ENCODE results near the gene ABCF1.
"Not testable (repeated sequence)": the region's sequence is repeated elsewhere in the genome, so short reads cannot be mapped to it uniquely, and the experiment has no call there.

The ABCF1 gene

DNA sequence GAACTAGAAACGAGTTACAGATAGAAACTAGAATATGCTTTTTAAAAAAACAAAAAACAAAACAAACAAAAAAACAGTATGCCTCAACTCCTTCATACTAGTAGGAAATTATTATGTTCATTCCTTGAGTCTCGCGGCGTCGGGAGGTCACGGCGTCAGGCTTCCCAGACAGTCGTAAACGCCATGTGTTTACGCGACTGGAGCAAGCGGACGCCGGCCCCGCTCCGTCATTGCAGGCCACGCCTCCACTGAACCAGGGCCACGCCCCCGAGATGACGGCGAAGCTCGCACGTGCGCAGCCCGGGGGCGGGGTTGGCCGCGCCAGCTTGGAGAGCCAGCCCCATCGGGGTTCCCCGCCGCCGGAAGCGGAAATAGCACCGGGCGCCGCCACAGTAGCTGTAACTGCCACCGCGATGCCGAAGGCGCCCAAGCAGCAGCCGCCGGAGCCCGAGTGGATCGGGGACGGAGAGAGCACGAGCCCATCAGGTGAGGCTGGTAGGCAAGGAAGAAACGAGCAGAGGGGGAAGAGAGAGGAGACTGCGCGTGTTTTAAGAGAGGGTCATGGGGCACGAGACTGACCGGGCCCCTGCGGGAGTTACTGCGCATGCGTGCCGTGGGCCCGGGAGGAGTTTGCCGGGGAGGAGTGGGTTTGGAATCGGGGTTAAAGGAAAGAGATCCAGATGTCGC is at the start of gene ABCF1:
TSS of gene ABCF1 (plus strand) at position 368 of the 687 bp plus-strand sequence. CDS start at position 414, 46 bp downstream.
- DNase-seq (ENCODE audit: low read depth in 2 of 2): peak; percentile 97 to 100

DNA sequence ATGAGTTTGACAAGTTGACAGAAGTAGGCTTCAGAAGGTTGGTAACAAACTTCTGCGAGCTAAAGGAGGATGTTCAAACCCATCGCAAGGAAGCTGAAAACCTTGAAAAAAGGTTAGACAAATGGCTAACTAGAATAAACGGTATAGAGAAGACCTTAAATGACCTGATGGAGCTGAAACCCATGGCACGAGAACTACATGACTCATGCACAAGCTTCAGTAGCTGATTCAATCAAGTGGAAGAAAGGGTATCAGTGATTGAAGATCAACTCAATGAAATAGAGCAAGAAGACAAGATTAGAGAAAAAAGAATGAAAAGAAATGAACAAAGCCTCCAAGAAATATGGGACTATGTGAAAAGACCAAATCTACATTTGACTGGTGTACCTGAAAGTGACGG is 49.3 kb upstream of the ABCF1 start:
- not testable (repeated sequence) for DNase-seq (ENCODE audit: low read depth in 2 of 2)

DNA sequence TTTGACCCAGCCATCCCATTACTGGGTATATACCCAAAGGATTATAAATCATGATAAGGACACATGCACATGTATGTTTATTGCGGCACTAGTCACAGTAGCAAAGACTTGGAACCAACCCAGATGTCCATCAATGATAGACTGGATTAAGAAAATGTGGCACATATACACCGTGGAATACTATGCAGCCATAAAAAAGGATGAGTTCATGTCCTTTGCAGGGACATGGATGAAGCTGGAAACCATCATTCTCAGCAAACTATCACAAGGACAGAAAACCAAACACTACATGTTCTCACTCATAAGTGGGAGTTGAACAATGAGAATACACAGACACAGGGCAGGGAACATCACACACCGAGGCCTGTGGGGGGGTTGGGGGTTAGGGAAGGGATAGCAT is 44.8 kb upstream of the ABCF1 start:
- DNase-seq (ENCODE audit: low read depth in 2 of 2): not testable (repeated sequence)

DNA sequence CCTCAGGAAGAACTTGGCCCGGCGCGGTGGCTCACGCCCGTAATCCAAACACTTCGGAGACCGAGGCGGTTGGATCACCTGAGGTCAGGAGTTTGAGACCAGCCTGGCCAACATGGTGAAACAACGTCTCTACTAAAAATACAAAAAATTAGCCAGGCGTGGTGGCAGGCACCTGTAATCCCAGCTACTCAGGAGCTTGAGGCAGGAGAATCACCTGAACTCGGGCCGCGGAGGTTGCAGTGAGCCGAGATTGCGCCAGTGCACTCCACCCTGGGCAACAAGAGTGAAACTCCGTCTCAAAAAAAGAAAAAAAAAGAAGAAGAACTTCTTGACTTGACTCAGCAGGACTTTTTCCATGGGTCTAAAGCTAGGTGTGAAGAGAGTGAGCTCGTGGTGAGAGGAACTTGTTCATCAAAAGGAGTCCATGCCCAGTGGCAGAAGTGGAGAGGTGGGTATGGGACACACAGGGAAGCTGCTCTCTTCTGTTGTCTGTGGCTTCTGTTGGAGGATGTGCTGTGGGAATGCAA is 41.8 kb upstream of the ABCF1 start:
- not testable (repeated sequence) for DNase-seq (ENCODE audit: low read depth in 2 of 2)

DNA sequence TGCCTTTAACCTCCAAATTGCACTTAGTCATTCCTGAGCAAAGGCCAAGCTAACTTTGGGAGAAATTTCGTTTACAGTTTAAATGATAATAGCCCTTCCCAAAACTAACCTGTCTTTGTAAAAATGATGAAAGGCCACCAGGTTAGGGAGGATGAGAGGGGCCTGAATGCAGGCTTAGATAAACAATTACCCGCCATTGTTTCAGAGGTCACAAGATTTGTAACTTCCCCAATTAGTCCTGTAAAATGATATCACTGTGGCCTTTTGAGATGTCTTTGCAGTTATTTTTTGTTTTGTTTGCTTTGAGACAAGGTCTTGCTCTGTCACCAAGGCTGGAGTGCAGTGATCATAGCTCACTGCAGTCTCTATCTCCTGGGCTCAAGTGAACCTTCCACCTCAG is 41.2 kb upstream of the ABCF1 start:
- no peak for DNase-seq (ENCODE audit: low read depth in 2 of 2)

DNA sequence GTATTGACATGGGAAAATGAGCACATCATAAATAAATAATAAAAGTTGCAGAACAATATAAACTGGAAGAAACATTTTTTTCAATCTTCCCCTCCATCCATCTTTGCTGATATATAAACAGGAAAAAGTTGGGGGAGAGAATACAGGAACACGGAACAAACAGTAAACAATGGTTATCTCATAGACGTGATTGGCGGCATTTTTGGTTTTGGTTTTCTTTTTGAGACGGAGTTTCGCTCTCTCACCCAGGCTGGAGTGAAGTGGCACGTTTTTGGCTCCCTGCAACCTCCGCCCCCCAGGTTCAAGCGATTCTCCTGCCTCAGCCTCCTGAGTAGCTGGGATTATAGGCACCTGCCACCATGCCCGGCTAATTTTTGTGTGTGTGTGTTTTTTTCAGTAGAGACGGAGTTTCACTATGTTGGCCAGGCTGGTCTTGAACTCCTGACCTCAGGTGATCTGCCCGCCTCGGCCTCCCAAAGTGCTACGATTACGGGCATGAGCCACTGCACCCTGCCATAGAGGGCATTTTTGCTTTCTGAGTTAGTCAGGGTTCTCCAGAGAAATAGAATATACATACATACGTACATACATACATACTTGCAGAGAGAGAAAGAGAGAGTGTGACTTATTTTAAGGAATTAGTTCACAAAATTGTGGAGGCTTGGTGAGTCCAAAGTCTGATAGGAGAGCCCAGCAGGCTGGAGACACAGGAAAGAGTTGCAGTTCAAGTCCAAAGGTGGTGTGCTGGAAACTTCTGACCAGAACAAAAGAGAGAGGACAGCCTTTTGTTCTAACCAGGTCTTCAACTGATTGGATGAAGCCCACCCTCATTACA is 37.6 kb upstream of the ABCF1 start:
- no peak for DNase-seq (ENCODE audit: low read depth in 2 of 2)

DNA sequence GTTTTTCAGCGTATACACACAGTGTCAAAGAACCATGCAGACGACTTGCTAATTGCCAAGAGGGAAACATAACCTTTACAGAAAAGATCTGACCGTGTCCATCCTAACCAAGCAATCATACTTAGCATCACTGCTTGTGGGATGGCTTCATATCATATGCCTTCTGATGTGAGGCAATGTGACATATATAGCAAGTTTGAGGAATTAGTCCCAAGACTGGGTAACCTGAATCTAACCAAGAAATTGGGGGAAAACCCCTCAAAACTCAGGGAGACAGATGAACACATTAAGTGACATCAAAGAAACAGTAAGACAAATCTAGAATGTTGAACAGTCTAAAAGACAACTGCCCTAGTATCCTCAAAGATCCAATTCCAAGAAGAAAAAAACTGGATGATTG is 33.3 kb upstream of the ABCF1 start:
- DNase-seq (ENCODE audit: low read depth in 2 of 2): no peak

DNA sequence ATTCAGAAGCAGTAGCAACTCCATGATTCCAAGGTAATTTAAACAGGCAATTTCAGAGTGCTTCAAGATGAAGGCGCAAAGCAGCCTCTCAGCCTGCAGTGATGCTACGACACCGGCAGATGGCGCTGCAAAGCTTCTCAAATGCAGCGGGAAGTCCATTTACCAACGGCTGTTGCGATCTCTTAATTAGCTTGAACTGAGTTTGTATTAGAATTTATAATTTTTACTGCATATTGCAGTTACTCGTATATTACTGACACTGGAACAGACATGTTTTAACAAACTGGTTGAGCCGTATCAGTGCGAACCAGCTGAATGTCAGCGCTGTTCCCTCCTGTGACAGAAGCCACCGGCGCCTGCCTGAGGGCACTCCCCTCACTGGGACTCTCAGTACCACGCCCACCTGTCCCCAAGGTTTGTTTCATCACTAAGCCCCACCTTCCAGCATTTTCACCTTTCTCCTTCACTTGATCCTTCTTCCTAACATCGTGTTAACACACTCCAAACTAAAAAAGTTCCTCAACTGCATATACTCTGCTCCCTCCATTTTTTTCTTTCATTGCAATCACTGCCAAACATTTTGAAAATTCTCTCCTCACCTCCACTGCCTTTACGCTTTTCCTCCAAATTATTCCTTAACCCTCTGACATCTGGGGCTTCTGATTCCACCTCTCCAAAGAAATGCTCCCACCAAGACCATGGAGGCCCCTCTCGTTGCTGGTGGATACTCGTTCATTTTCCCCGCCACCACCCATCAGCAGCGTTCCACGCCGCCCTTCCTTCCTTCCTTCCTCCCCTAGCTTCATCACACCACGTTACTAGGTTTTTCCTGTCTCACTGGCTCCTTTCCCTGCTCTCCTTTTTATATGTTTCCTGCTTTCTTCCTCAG is 29.5 kb upstream of the ABCF1 start:
- DNase-seq (ENCODE audit: low read depth in 2 of 2): peak; percentile 55 to 69

DNA sequence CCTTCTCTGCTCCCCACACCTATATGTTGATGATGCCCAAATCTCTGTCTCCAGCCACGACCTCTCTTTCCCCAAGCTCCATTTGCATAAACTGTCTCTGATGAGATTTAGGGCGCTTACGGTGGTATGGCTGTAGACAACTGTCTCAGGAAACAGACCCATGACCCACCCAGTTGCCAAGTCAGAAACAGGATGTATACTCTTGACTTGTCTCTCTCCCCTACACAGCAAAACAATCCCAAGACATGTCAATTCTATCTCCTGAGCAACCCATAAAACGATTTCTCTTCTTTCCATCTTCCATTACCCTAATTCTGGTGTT is 28.9 kb upstream of the ABCF1 start:
- DNase-seq (ENCODE audit: low read depth in 2 of 2): no peak

DNA sequence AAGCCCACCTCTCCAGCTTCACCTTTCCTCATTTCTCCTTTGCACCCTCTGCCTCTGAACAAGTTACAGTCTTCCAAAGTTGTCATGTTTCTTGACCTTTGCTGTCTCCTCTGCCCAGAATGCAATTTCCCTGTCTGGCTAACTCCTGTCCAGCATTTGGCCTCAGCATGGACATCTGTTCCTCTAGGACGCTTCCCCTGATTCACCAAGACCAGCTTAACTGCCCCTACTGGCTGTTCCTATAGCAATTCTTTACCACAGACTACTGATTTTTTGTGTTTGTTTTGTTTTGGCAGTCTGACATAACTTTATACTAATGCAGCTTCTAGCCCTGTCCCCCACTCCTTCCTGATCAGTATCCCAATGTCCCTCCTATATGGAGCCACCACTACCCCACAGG is 28.3 kb upstream of the ABCF1 start:
- no peak for DNase-seq (ENCODE audit: low read depth in 2 of 2)

DNA sequence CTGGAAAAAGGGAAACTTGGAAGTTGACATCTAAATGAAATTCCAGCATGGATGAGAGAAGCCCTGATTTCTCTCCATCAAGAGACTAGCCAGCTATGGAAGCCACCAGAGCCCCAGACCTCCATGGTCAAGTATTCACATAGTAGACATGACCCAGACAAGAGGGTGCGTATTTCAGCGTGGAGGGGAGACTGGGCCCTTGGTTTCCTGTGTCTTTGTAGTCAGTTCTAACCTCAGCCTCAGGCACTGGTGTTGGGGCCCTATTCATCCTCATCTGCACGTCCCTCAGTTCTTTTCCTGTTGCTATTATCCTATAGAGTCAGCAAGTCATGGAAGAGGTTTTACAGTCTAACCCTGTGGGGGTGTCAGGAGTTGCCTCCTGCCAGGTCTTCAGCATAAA is 27.4 kb upstream of the ABCF1 start:
- no peak for DNase-seq (ENCODE audit: low read depth in 2 of 2)

DNA sequence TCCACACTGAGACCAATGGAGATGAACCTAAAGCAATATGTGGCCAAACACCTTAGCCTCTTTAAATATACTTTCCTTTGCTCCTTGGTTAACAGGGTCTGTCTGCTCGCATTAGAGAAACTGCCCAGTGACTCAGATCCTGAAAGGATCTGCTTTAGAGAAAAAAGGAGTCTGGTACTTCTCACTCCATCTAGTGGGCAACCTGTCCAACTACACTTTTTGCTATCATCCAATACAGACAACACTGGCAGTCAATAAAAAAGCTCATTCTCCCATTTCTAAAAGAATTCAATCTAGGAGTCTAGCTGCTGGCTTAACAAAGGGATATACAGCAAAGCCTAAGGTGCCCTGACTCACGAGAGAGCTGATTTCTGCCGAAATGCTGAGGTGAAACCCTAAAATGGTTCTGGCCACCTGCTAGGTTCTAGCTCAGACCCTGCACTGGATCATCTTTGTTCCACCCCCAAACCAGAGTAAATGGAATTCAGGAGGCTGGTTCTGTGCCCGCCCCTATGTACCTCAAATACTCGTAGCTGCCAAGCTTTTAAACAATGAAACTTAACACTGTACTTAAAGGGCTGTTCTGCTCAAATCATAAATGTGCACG is 26.5 kb upstream of the ABCF1 start:
- DNase-seq (ENCODE audit: low read depth in 2 of 2): no peak

DNA sequence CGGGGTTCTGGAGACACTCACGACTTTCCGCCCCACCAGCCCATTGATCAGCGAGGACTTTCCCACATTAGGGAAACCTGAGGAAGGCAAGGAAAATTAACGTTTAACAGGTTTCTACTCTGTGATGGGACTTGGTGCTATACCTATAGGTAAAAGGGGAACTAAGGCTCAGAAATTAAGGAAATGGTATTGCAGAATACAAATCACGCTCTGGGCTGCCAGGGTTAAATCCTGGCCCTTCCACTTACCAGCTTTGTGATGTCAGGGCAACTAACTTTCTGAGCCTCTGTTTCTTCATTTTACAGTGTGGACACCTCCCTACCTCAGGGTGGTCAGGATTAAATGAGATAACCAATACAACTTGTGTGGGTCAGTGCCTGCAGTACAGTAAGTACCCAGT is 23.8 kb upstream of the ABCF1 start:
- no peak for DNase-seq (ENCODE audit: low read depth in 2 of 2)

DNA sequence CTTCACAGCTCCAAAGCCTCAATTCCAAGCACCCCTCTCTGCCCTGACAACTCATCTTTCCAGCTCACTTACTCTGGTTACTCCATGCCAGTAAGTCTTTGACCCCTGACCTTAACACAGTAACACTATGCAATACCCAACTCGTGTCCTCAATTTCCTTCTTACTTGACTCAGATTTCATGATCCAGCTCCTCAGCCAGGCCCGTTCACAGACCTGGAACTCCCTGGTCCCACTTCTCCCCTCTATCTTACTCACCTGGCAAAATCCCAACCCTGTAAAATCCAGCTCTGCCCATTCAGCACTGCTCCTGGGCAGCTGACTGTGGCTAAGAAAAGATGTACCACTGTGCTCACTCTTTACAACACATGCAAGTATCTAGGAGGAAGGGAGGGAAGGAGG is 22.9 kb upstream of the ABCF1 start:
- DNase-seq (ENCODE audit: low read depth in 2 of 2): no peak

DNA sequence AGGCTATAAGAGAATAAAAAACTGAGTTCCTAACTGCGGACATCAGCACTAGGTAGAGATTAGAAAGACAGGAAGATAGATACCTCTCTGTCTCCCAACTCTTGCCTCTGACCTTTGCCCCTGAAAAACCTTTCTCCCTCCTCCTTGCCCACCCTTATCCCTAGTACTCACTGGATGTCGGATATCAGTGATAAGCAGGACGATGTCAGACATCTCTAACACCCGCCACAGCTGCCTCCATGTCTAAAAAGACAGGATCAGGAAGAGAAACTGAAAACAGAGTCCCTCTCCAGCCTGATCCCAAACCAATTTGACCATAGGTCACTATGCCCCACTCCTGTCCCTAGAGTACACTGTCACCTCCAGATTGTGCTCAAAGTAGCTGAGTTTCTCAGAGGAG is 16.8 kb upstream of the ABCF1 start:
- no peak for DNase-seq (ENCODE audit: low read depth in 2 of 2)

DNA sequence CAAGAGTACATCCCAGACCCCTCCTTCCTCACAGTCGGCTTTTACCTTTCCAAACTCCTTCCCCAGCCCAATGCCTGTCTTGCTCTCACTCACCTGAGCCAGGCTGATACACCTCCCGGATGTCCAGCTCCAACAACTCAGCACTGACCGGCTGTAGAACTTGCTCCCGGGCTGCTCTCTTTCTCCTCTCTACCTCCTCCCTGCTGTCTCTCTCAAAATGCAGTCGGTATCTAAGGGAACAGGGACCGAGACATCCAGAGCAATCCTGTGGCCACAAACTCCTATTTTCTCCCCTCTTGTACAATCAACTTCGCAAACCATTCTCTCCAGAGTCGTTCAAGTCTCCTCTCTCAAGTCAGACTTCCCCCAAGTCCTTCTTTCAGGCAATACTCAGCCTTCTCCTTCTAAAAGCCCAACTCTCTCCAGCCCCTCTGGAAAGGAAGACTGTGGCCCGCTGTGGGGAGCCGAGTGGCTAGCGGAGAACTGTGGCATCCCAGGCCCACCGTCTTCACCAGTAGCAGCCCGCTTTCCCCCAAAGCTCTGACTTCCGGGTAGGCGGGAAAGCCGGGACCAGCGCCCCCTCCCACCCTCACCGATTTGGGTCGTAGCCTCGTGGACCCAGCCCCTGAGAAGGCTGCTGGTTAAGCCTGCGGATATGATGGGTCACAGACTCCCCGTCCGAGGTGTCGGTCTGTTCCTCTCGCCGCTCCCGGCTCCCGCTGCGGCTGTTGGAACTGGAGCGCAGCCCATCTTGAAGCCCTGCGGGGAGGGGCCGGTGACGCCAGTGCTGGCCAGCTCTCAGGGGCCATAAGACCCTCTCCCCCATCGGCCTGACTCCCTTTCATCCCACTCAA is 16.1 kb upstream of the ABCF1 start:
- no peak for DNase-seq (ENCODE audit: low read depth in 2 of 2)

DNA sequence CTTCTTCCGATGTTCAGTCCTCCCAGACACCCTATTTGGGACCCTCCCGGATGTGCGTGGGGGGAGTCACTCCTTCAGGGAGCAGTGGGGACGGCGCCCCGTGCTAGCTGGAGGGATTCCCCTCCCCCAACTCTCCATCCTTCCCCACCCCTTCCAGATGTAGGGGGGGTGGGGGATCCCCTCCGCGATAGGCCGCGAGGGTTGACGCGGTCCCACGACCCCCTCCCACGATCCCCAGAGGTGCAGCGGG is 15.5 kb upstream of the ABCF1 start:
- DNase-seq (ENCODE audit: low read depth in 2 of 2): no peak

DNA sequence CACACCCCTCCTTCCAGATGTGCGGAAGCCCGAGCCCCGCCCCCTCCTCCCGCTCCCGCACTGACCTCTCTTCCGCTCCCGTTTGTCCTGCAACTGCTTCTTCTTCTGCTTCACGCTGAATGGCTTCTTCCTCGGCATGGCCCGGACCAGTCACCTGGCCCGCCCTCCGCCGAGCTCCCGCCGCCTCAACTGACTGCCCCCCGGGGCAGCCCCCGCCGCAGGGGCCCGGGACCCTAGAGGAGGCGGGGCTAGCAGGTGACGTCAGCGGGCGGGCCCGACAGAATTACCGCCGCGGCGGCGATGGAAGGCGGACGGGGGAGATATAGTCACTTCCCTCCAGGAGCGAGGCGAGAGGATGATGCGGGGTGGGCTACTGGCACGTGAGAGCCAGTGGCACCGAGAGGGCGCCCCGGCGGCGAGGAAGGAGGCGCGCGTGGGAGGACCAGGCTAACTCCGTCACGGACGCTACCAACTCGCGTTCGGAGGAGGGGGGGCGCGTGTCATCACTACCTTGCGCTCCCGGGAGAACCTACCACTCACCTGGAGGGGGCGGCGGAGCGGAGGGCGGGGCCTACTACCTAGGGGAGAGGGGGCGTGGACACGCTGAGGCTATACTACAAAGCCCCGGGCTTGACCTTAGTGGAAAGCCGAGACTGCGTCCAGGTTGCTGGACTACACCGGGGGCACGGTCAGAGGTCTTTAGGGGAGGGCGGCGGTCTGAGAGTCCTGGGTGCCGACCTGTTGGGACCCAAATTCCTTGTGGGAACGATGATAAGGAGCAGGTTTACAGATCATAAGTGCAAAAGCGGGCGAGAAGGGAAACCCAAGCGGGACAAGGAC is 15.0 kb upstream of the ABCF1 start, which contains the start of gene GNL1:
TSS of gene GNL1 (minus strand) at position 424 of the 840 bp plus-strand sequence. CDS start at position 138, 286 bp downstream.
- DNase-seq (ENCODE audit: low read depth in 2 of 2): peak; percentile 98 to 99

DNA sequence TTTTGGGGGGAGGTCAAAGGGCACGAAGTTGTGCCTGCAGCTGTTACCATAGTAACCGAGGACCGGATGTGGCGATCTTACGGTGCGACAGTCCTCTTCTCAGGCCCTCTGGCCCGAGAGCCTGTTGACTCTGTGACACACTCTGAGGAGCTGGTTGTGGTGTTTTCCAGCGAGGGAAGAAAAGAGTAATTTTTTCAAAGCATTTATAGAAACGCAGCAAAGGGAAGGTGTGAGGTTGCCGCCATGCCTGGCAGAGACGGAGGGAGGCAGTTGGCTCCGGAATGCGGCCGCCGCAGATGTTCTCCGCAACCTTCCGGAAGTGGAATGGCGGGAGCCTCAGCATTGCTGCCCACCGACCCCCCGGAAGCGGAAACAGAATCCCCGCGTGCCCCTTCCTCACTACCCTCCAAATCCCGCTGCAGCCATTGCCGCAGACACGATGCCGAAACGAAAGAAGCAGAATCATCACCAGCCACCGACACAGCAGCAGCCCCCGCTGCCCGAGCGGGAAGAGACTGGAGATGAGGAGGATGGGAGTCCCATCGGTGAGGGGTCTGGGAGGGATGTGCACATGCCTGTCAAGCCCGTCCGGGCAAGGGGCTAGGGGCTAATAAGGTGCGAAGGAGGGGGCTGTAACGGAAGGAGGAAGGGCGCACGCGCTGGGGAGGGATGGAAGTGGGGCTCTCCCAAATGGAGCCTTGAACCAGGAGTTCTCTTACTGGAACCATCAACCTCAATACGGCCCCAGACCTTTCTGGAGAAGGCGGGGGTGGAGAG is 14.1 kb upstream of the ABCF1 start, which contains the start of gene PRR3:
TSS of gene PRR3 (plus strand) at position 390 of the 777 bp plus-strand sequence. CDS start at position 440, 50 bp downstream.
- DNase-seq (ENCODE audit: low read depth in 2 of 2): peak; percentile 65 to 78

Data from stimulated activated CD8-positive, alpha-beta memory T cell treated with anti-CD3 and anti-CD28 coated beads, Interleukin-15, amount 100 ng/mL, for 4 hours (primary cell).